Ovary (tissue), 9 donors: Measurements from ENCODE around the gene GAK. TPM values are rescaled to one million over a fixed set of nuclear protein-coding genes. Genes with fewer than 3 reads are reported as not detected.

Source experiments
- DNase-seq, 5 donors: peaks; one replicate each; pipeline ENCODE4 v3.0.0-alpha.2; 2019 to 2020
- H3K27ac ChIP-seq, 2 donors: fragments of 200-600 bp; one replicate each; pipeline versions ENCODE4 v1.5.1 to v1.8.0; 2019 to 2022
- H3K27me3 ChIP-seq: fragments of 200-600 bp; one replicate; pipeline ENCODE4 v1.8.0; 2022
- H3K36me3 ChIP-seq: fragments of 200-600 bp; sonication (generic); one replicate; pipeline ENCODE4 v1.5.1; 2019
- H3K4me1 ChIP-seq: one replicate; pipeline ENCODE4 v1.8.1; 2013; ENCODE audit warnings: mild to moderate bottlenecking, moderate library complexity; ENCODE audit not compliant: insufficient read depth
- H3K4me3 ChIP-seq: fragments of 200-600 bp; sonication (generic); one replicate; pipeline ENCODE4 v1.5.1; 2017
- H3K9me3 ChIP-seq, 2 donors: fragments of 200-600 bp in 1 of 2; sonication (generic) in 1 of 2; one replicate each; pipeline versions ENCODE4 v1.5.1 to v1.8.1; 2013 to 2019; ENCODE audit warnings: mild to moderate bottlenecking in 1 of 2, moderate library complexity in 1 of 2
- EP300 ChIP-seq: sonication (generic); formaldehyde crosslinking; IDR thresholded peaks from one replicate; pipeline ENCODE4 v1.6.1; 2017; ENCODE audit warnings: antibody characterized with exemption
- POLR2A ChIP-seq: fragments of 450-650 bp; IDR thresholded peaks from one replicate; pipeline ENCODE4 v1.6.1; 2017; ENCODE audit warnings: antibody characterized with exemption, mild to moderate bottlenecking, moderate library complexity
- whole genome bisulfite sequencing, 3 donors: extraction: QIAGEN DNeasy Blood & Tissue Kit in 1 of 3; methylation state at CpG; one replicate each; pipeline versions ENCODE4 v1.1.5 to v1.1.7; 2013 to 2017; 5-methylcytosine and 5-hydroxymethylcytosine counted together
- intact Hi-C, 4 donors: fragments of 100-400 bp; cut with DNase I; formaldehyde crosslinking; loops; one replicate each; pipeline versions ENCODE4 v1.11.0 to v1.15.1; 2022 to 2023
- polyA plus RNA-seq, 2 donors: library from polyadenylated mRNA; stranded (reverse); fragments of 200-250 nt in 1 of 2; fragments of 350-450 nt in 1 of 2; fragmentation: Illumina TruSeq in 1 of 2; extraction: RNeasy Lipid Tissue Mini Kit (QIAGEN cat#74804) in 1 of 2; gene quantifications; one replicate each; pipeline ENCODE4 v1.2.3, GENCODE V29; 2013 to 2014
- total RNA-seq, 7 donors: library from RNA; depleted of rRNA in 2 of 7; stranded (reverse); fragments of >200 nt in 2 of 7; fragmentation: NEBNext Ultra II Directional in 3 of 7; extraction: Animal tissue kit (Norgen Biotek cat#: 25700) in 3 of 7; gene quantifications; one replicate each; pipeline versions ENCODE4 v1.1.0 to v1.2.4, GENCODE V29; 2016 to 2023
- TF ChIP-seq, protein P1 (sequence below), 3 donors: fragments of 450-650 bp in 2 of 3; fragments of 200-600 bp in 1 of 3; IDR thresholded peaks; one replicate each; pipeline versions ENCODE4 v1.5.1 to v1.8.0; 2016 to 2022; ENCODE audit warnings: antibody characterized with exemption in 3 of 3, mild to moderate bottlenecking in 1 of 3
- donor health status: DM: no; HTN: no; CAD: no; lungs with moderate emphysema.
- donor health status: DM: no; HTN: no; CAD: no.
- donor health status: Bipolar disorder and iron deficiency.
- donor health status: DM: yes; HTN: yes; CAD: no.
- donor health status: DM: no; HTN: no; CAD: no.
- donor health status: DM: yes; HTN: yes; CAD: no.

GAK gene
- total and polyA plus RNA-seq, 9 donors, result 30.7 to 95.4 (median 70.4) TPM

DNA sequence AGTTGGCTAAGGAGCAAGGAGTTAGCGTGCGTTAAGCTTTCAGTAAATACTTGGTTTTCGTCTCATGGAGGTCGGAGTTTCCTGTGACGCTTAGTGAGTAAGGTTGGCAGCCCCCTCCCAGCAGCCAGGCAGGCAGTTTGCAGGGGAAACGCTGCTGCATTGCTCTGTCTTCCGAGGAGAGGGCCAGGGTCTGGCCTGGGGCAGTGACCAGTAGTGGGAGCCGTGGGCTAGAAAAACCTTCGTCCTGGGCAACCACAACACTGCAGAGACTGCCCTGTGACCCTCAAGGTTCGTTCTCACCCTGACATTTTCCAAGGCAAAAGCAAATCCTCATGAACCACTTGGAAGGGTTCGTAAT lies 576 bp upstream of the GAK start:
- intact Hi-C loops, result no loop called here
- TF ChIP-seq EP300, result no peak
- no peak for TF ChIP-seq POLR2A
- TF ChIP-seq, protein P1, sequence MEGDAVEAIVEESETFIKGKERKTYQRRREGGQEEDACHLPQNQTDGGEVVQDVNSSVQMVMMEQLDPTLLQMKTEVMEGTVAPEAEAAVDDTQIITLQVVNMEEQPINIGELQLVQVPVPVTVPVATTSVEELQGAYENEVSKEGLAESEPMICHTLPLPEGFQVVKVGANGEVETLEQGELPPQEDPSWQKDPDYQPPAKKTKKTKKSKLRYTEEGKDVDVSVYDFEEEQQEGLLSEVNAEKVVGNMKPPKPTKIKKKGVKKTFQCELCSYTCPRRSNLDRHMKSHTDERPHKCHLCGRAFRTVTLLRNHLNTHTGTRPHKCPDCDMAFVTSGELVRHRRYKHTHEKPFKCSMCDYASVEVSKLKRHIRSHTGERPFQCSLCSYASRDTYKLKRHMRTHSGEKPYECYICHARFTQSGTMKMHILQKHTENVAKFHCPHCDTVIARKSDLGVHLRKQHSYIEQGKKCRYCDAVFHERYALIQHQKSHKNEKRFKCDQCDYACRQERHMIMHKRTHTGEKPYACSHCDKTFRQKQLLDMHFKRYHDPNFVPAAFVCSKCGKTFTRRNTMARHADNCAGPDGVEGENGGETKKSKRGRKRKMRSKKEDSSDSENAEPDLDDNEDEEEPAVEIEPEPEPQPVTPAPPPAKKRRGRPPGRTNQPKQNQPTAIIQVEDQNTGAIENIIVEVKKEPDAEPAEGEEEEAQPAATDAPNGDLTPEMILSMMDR (IDR thresholded peaks at IDR 0.05), result no peak
- 2% methylated on average over 11 of the region's 11 CpGs for WGBS, 3 donors
- Histone ChIP-seq H3K27me3 (no peaks in the 10 kb centered on the region), H3K27ac (peak overlapping the region in 1 of 2 donors; percentile 50), H3K4me3 (peak overlapping the region; percentile 79), H3K36me3 (no peaks in the 10 kb centered on the region), H3K4me1 (peaks cover 10% of the 10 kb centered on the region), H3K9me3 (no peaks in the 10 kb centered on the region)
- peak in 1 of 5 donors; percentile 20 for DNase-seq

DNA sequence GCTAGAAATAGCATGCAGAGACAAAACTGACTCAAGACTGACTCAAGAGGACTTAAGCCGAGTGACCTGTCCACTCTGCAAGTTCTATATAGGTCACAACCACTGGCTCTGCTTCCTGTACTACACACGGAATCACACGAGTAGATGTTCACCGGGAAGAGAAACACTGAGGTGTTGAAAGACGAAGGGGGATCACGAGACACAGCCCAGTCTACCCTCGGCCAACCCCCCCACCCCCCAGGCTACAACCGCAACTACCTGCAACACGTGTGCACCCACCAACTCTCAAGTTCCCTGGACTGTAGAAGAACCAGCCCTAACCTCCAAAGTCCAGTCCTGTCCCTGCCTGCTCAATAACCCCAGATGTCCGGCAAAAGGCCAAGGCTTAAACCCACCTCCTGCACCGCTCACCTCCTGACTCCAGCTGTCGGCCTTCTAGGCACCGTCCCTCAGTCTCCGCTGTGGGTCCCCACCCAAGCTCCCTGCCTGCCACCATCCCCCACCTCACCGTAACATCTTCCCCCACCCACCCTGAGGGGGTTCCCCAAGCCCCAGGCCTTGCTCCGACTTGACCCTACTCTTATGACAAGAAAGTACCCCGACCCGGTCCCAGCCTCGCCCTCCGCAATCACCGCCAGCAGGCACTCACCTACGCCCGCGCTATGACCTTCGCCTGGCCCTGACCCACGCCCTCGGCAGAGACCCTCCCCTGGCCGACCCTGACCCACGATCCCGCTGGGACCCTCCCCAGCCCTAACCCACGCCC lies 739 bp downstream of the GAK start:
- H3K4me3 ChIP-seq, result peak overlapping the region; percentile 79
- peak overlapping the region; percentile 13 to 50 for H3K27ac ChIP-seq
- TF ChIP-seq, protein P1 (IDR thresholded peaks at IDR 0.05), result no peak
- no peak for TF ChIP-seq EP300
- TF ChIP-seq POLR2A, result no peak
- H3K4me1 ChIP-seq, result peaks cover 10% of the 10 kb centered on the region
- no peaks in the 10 kb centered on the region for H3K27me3 ChIP-seq
- H3K9me3 ChIP-seq, result no peaks in the 10 kb centered on the region
- DNase-seq, result no peak
- no peaks in the 10 kb centered on the region for H3K36me3 ChIP-seq
- 1 to 3% (median 1%) methylated on average over 31 of the region's 31 CpGs for WGBS, 3 donors
- intact Hi-C loops, result no loop called here

DNA sequence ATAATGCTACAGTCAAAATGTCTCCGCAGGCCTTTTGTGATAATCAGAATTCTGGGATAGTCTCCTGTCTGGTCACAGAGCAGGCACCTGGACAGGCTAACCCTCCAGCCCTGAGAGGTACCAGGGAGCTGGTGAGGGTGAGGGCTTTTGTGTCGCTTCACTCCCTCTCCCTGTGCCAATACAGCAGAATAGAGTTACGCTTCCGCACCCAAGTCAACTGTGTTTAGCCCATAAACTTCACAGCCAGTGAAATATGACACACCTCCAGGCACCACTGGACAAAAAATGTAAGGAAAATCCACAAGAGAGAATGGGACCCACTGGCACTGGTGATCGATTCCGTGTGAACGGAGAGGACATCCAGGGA lies 1.3 kb downstream of the GAK start:
- intact Hi-C loops, result no loop called here
- Histone ChIP-seq H3K36me3 (no peaks in the 10 kb centered on the region), H3K27ac (no peak overlapping the region), H3K4me1 (peaks cover 10% of the 10 kb centered on the region), H3K9me3 (no peaks in the 10 kb centered on the region), H3K27me3 (no peaks in the 10 kb centered on the region), H3K4me3 (peak overlapping the region; percentile 79)
- WGBS, 3 donors, result 55 to 59% (median 57%) methylated on average over 7 of the region's 7 CpGs
- peak in 1 of 5 donors; percentile 8 for DNase-seq
- TF ChIP-seq, protein P1 (IDR thresholded peaks at IDR 0.05), result no peak
- TF ChIP-seq POLR2A (no peak), EP300 (no peak)

DNA sequence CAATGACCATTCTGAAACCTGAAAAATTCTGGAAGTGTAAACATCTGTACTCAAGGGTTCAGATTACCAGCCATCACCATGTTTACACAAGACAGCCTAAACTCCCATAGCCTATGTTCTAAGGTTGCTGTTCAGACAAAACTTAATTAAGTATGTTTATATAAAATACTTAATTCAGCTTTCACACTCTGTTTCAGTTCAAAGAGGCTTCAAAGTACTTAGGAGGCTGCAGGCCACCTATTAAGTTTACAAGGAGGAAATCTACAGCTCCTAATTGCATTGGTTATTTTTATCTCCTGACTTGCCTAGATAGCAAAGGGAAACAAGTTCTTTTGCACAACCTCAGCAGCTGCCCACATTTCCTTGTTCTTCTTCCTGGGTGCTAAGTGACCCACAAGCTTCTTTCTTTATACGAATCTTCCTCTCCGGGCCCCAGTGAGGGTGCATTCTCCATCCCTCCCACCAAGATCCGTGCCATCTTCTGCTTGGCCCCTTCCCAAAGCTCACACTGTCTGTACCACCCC lies 2.0 kb downstream of the GAK start:
- peak in 1 of 5 donors; percentile 12 for DNase-seq
- H3K27me3 ChIP-seq, result no peaks in the 10 kb centered on the region
- no peak overlapping the region for H3K4me3 ChIP-seq
- peaks cover 10% of the 10 kb centered on the region for H3K4me1 ChIP-seq
- no peaks in the 10 kb centered on the region for H3K9me3 ChIP-seq
- no peaks in the 10 kb centered on the region for H3K36me3 ChIP-seq
- WGBS, 3 donors, result 35 to 47% (median 38%) methylated on average over 3 of the region's 3 CpGs
- H3K27ac ChIP-seq, result no peak overlapping the region
- intact Hi-C loops, result no loop called here
- TF ChIP-seq, protein P1 (IDR thresholded peaks at IDR 0.05), result no peak
- no peak for TF ChIP-seq EP300
- TF ChIP-seq POLR2A, result no peak
